Measurements from ENCODE around the gene SLC31A1. TPM values are rescaled to one million over a fixed set of nuclear protein-coding genes. Genes with fewer than 3 reads are reported as not detected.

SLC31A1 gene
- total and polyA plus RNA-seq, 5 donors from 2014 or later: 3.1 to 6.1 (median 4.8) TPM

GRCh38 chr9:113220467-113221002 lies 809 bp upstream of the SLC31A1 start:
- H3K4me1 ChIP-seq (ENCODE audit: control insufficient read depth, insufficient read depth, low read length, poor library complexity, severe bottlenecking): peaks cover 35% of the 10 kb centered on the region
- H3K9me3 ChIP-seq (ENCODE audit: control insufficient read depth in 2 of 2, low read length in 2 of 2): no peaks in the 10 kb centered on the region
- Mint-ChIP-seq H3K4me3 (peak overlapping the region; percentile 93 to 97 (median 95)), H3K4me1 (peaks cover 17 to 63% (median 41%) of the 10 kb centered on the region in 4 donors), H3K36me3 (no peaks in the 10 kb centered on the region), H3K27me3 (no peaks in the 10 kb centered on the region), H3K27ac (peak overlapping the region; percentile 57 to 97 (median 94)), H3K9me3 (peaks cover 0 to 2% (median 0%) of the 10 kb centered on the region in 7 donors)
- peak overlapping the region; percentile 87 for H3K4me3 ChIP-seq (ENCODE audit: low read depth, low read length)
- ATAC-seq (ENCODE audit: low read depth in 2 of 2) (no peak), DNase-seq (peak in 1 of 3 donors; percentile 40)
- no peaks in the 10 kb centered on the region for H3K36me3 ChIP-seq (ENCODE audit: control insufficient read depth, insufficient read depth, low read length)
- peak overlapping the region; percentile 87 for H3K27ac ChIP-seq (ENCODE audit: insufficient read depth, low read length, poor library complexity, severe bottlenecking)
- no peaks in the 10 kb centered on the region for H3K27me3 ChIP-seq (ENCODE audit: control insufficient read depth, insufficient read depth, low read length)

GRCh38 chr9:113221800-113222481 lies 597 bp downstream of the SLC31A1 start:
- H3K9me3 ChIP-seq (ENCODE audit: control insufficient read depth in 2 of 2, low read length in 2 of 2): no peaks in the 10 kb centered on the region
- H3K36me3 Mint-ChIP-seq: no peaks in the 10 kb centered on the region
- peaks cover 0 to 2% (median 0%) of the 10 kb centered on the region in 7 donors for H3K9me3 Mint-ChIP-seq
- H3K27ac Mint-ChIP-seq: peak overlapping the region; percentile 86 to 97 (median 94)
- peak overlapping the region; percentile 93 to 97 (median 95) for H3K4me3 Mint-ChIP-seq
- H3K4me1 Mint-ChIP-seq: peaks cover 12 to 56% (median 35%) of the 10 kb centered on the region in 4 donors
- H3K4me1 ChIP-seq (ENCODE audit: control insufficient read depth, insufficient read depth, low read length, poor library complexity, severe bottlenecking): peaks cover 35% of the 10 kb centered on the region
- no peak for ATAC-seq (ENCODE audit: low read depth in 2 of 2)
- DNase-seq: peak in 1 of 3 donors; percentile 20
- H3K36me3 ChIP-seq (ENCODE audit: control insufficient read depth, insufficient read depth, low read length): no peaks in the 10 kb centered on the region
- H3K4me3 ChIP-seq (ENCODE audit: low read depth, low read length): peak overlapping the region; percentile 86
- H3K27ac ChIP-seq (ENCODE audit: insufficient read depth, low read length, poor library complexity, severe bottlenecking): peak overlapping the region; percentile 87
- no peaks in the 10 kb centered on the region for H3K27me3 Mint-ChIP-seq
- H3K27me3 ChIP-seq (ENCODE audit: control insufficient read depth, insufficient read depth, low read length): no peaks in the 10 kb centered on the region

GRCh38 chr9:113222482-113222841 lies 1.1 kb downstream of the SLC31A1 start:
- H3K4me3 ChIP-seq (ENCODE audit: low read depth, low read length): peak overlapping the region; percentile 86
- H3K36me3 ChIP-seq (ENCODE audit: control insufficient read depth, insufficient read depth, low read length): no peaks in the 10 kb centered on the region
- Mint-ChIP-seq H3K4me1 (peaks cover 13 to 56% (median 37%) of the 10 kb centered on the region in 4 donors), H3K36me3 (no peaks in the 10 kb centered on the region), H3K27me3 (no peaks in the 10 kb centered on the region), H3K9me3 (peaks cover 0 to 2% (median 0%) of the 10 kb centered on the region in 7 donors), H3K4me3 (peak overlapping the region; percentile 93 to 97 (median 95)), H3K27ac (peak overlapping the region in 2 of 3 donors; percentile 94 to 97)
- no peaks in the 10 kb centered on the region for H3K27me3 ChIP-seq (ENCODE audit: control insufficient read depth, insufficient read depth, low read length)
- H3K9me3 ChIP-seq (ENCODE audit: control insufficient read depth in 2 of 2, low read length in 2 of 2): no peaks in the 10 kb centered on the region
- DNase-seq: no peak
- H3K27ac ChIP-seq (ENCODE audit: insufficient read depth, low read length, poor library complexity, severe bottlenecking): no peak overlapping the region
- peaks cover 35% of the 10 kb centered on the region for H3K4me1 ChIP-seq (ENCODE audit: control insufficient read depth, insufficient read depth, low read length, poor library complexity, severe bottlenecking)
- no peak for ATAC-seq (ENCODE audit: low read depth in 2 of 2)

GRCh38 chr9:113223963-113224362 lies 2.6 kb downstream of the SLC31A1 start:
- Mint-ChIP-seq H3K27me3 (no peaks in the 10 kb centered on the region), H3K4me3 (peak overlapping the region in 2 of 4 donors; percentile 62 to 95)
- ATAC-seq (ENCODE audit: low read depth in 2 of 2): no peak

GRCh38 chr9:113227436-113227835 lies 6.1 kb downstream of the SLC31A1 start:
- Histone ChIP-seq H3K36me3 (ENCODE audit: control insufficient read depth, insufficient read depth, low read length) (no peaks in the 10 kb centered on the region), H3K27ac (ENCODE audit: insufficient read depth, low read length, poor library complexity, severe bottlenecking) (no peak overlapping the region), H3K27me3 (ENCODE audit: control insufficient read depth, insufficient read depth, low read length) (no peaks in the 10 kb centered on the region), H3K4me1 (ENCODE audit: control insufficient read depth, insufficient read depth, low read length, poor library complexity, severe bottlenecking) (peaks cover 4% of the 10 kb centered on the region), H3K9me3 (ENCODE audit: control insufficient read depth in 2 of 2, low read length in 2 of 2) (no peaks in the 10 kb centered on the region), H3K4me3 (ENCODE audit: low read depth, low read length) (no peak overlapping the region)
- ATAC-seq (ENCODE audit: low read depth in 2 of 2) (no peak), DNase-seq (no peak)
- Mint-ChIP-seq H3K36me3 (peaks cover 7% of the 10 kb centered on the region), H3K4me1 (peaks cover 15 to 22% (median 22%) of the 10 kb centered on the region in 4 donors), H3K4me3 (peak overlapping the region in 1 of 4 donors; percentile 21), H3K27me3 (no peaks in the 10 kb centered on the region), H3K27ac (no peak overlapping the region), H3K9me3 (no peaks in the 10 kb centered on the region)

More at GRCh38 chr9:113223963-113224362, 2.6 kb downstream of the SLC31A1 start:
- Histone ChIP-seq H3K9me3 (ENCODE audit: control insufficient read depth in 2 of 2, low read length in 2 of 2) (no peaks in the 10 kb centered on the region), H3K27ac (ENCODE audit: insufficient read depth, low read length, poor library complexity, severe bottlenecking) (no peak overlapping the region), H3K27me3 (ENCODE audit: control insufficient read depth, insufficient read depth, low read length) (no peaks in the 10 kb centered on the region), H3K36me3 (ENCODE audit: control insufficient read depth, insufficient read depth, low read length) (no peaks in the 10 kb centered on the region), H3K4me3 (ENCODE audit: low read depth, low read length) (no peak overlapping the region), H3K4me1 (ENCODE audit: control insufficient read depth, insufficient read depth, low read length, poor library complexity, severe bottlenecking) (peaks cover 32% of the 10 kb centered on the region)
- Mint-ChIP-seq H3K9me3 (peaks cover 0 to 2% (median 0%) of the 10 kb centered on the region in 7 donors), H3K36me3 (peaks cover 4% of the 10 kb centered on the region), H3K27ac (no peak overlapping the region), H3K4me1 (peaks cover 8 to 52% (median 36%) of the 10 kb centered on the region in 4 donors)
- DNase-seq: no peak

- Mint-ChIP-seq H3K4me3 (peak overlapping the region in 2 of 4 donors; percentile 21 to 22), H3K27ac (peak overlapping the region in 2 of 3 donors; percentile 2 to 64), H3K27me3 (no peaks in the 10 kb centered on the region), H3K36me3 (peaks cover 7% of the 10 kb centered on the region), H3K4me1 (peaks cover 16 to 27% (median 22%) of the 10 kb centered on the region in 4 donors), H3K9me3 (no peaks in the 10 kb centered on the region)
- no peak for DNase-seq
- Histone ChIP-seq H3K36me3 (ENCODE audit: control insufficient read depth, insufficient read depth, low read length) (no peaks in the 10 kb centered on the region), H3K4me3 (ENCODE audit: low read depth, low read length) (no peak overlapping the region), H3K4me1 (ENCODE audit: control insufficient read depth, insufficient read depth, low read length, poor library complexity, severe bottlenecking) (peaks cover 4% of the 10 kb centered on the region), H3K27ac (ENCODE audit: insufficient read depth, low read length, poor library complexity, severe bottlenecking) (no peak overlapping the region), H3K27me3 (ENCODE audit: control insufficient read depth, insufficient read depth, low read length) (no peaks in the 10 kb centered on the region), H3K9me3 (ENCODE audit: control insufficient read depth in 2 of 2, low read length in 2 of 2) (no peaks in the 10 kb centered on the region)
- no peak for ATAC-seq (ENCODE audit: low read depth in 2 of 2)
Measured at GRCh38 chr9:113228130-113228665, 6.9 kb downstream of the SLC31A1 start.

GRCh38 chr9:113231701-113232100 lies 10.4 kb downstream of the SLC31A1 start:
- Mint-ChIP-seq H3K4me3 (peak overlapping the region in 1 of 4 donors; percentile 58), H3K9me3 (no peaks in the 10 kb centered on the region), H3K4me1 (peaks cover 22 to 31% (median 26%) of the 10 kb centered on the region in 4 donors), H3K27ac (peak overlapping the region in 1 of 3 donors; percentile 86), H3K27me3 (no peaks in the 10 kb centered on the region), H3K36me3 (peaks cover 7% of the 10 kb centered on the region)
- Histone ChIP-seq H3K27me3 (ENCODE audit: control insufficient read depth, insufficient read depth, low read length) (no peaks in the 10 kb centered on the region), H3K4me3 (ENCODE audit: low read depth, low read length) (no peak overlapping the region), H3K4me1 (ENCODE audit: control insufficient read depth, insufficient read depth, low read length, poor library complexity, severe bottlenecking) (peaks cover 8% of the 10 kb centered on the region), H3K9me3 (ENCODE audit: control insufficient read depth in 2 of 2, low read length in 2 of 2) (no peaks in the 10 kb centered on the region), H3K36me3 (ENCODE audit: control insufficient read depth, insufficient read depth, low read length) (no peaks in the 10 kb centered on the region), H3K27ac (ENCODE audit: insufficient read depth, low read length, poor library complexity, severe bottlenecking) (no peak overlapping the region)
- DNase-seq: no peak
- no peak for ATAC-seq (ENCODE audit: low read depth in 2 of 2)
